ENCODE measurements around the gene ZNF688. TPM values are rescaled to one million over a fixed set of nuclear protein-coding genes. Genes with fewer than 3 reads are reported as not detected.
A peak's percentile ranks its signal among the peaks of the same experiment; 100 is the strongest.
"Not testable (repeated sequence)": the region's sequence is repeated elsewhere in the genome, so short reads cannot be mapped to it uniquely, and the experiment has no call there.

The ZNF688 gene
- total RNA-seq: 3.9 and 6.7 TPM in 2 replicates

DNA sequence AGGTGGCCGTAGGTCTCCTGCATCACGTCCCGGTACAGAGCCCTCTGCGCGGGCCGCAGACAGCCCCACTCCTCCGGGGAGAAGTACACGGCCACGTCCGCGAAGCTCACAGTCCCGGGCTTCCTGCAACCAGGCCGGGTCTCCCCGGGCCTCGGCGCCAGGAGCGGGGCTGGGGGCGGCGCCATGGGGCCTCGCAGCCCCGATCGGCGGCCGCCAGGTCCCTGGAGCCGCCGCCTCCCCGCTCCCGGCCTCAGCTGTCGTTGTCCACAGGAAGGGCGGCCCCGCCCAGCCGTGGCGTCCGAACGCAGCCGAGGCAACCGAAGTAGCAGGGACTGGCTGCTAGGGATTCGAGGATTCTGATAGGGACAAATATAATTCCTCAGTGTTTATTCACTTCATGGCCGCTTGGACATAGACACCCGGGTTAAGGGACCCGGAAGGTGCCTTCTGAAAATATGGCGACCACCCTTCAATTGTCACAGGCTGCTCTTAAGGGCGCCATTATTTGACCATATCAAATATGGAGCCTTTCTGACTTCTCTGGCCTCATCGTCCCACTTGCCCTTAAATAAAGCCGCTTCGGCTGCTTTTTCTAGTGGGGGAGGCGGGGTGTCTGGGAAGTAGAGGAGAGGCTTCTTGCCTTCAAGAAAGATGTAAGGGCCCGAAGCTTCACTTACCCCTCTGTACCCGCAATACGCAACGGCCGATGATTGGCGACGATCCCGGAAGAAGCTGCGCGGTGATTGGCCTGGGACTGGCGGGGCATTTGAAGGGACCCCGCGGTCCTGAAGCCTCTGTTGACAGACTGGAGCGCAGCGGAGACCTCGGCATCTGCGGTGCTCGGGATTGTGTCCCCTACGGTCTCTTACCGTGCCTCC lies at the start of gene ZNF688:
Gene ZNF688 (minus strand): TSS at position 270 of the 878 bp plus-strand sequence. CDS start 85 bp downstream, at position 185.
- DNase-seq (ENCODE audit: low read depth in 2 of 2): peak; percentile 77 to 96

DNA sequence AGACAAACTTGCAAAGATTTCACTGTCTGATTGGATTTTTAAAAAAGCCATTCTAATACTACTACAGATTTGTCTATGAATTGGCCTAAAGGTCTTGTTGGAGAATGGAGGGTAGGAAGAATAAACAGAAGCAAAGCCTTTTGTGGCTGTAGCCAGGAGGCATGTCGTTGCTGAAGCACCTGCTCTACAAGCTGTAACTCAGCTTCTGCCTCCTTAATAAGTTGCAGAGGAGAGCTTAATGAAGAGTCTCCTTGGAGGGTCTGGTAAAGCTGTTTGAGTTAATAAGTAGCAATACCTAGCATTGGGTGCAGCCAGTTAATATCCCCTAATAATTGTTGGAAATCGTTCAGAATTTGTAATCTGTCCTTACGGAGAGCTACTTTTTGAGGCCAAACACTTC lies 48.7 kb upstream of the ZNF688 start:
- DNase-seq (ENCODE audit: low read depth in 2 of 2): no peak

DNA sequence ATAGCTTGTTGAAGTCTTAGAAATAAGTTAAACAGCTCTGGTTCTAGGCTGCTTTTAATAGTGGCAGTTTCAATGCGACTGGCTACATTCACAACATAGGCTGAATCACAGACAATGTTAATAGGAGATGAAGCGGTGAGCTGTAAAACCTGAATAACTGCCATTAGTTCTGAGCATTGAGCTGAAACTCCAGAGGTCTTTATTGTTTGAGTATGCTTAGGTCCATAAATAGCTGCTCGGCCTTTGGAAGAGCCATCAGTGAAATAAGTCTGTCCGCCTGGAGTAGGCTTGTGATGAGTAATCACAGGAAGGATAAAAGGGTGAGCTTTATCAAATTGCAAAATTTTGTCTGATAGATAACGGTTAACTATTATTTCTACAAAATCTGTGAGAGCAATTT lies 48.1 kb upstream of the ZNF688 start:
- no peak for DNase-seq (ENCODE audit: low read depth in 2 of 2)

DNA sequence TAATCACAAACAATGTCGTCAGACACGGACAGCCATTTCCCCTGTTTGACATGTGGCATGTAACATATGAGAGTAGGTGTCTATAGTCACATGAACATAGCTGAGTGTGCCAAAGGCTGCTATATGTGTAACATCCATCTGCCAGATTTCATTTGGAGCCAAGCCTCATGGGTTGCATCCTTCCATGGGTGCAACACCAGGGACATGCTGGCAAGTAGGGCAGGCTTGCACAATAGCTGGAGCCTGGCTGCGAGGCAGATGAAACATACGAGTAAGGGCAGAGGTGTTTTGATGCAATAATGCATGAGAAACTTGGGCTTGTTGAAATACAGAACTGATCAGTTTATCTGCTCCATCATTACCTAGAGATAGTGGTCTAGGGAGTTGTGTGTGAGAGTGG lies 47.7 kb upstream of the ZNF688 start:
- DNase-seq (ENCODE audit: low read depth in 2 of 2): no peak

DNA sequence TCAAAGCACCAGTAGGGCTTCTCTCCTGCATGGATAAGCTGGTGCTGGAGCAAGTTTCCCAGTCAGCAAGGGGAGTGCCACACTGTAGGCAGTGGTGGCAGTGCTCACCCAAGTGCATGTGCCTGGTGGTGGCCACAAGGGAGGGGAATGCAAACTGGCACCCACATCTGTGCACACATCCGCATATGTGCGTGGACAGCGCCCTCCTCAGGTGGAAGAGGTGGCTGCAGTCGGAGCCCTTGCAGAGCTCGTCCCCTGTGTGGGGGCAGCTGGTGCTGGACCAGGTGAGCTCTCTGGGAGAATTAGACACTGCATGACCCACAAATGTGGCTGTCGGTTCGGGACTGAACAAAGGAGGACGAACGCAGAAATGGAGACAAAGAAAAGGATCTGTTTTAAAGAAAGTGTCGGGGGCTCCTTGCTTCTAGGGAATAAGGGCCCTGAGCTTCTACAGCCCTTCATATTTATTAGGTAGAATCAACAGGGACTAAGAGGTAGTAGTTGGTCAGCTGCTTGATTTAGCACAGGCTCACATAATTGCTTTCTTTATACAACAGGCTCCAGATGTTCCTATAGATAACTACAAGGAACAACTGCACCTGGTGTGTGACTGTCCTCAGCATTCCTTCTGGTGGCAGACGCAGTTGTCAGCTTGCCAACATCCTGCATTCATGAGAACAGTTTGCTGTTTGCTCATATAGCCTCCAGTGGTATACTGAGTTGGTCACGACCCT lies 44.0 kb upstream of the ZNF688 start:
- peak in 1 of 2 donors; percentile 58 for DNase-seq (ENCODE audit: low read depth in 2 of 2)

DNA sequence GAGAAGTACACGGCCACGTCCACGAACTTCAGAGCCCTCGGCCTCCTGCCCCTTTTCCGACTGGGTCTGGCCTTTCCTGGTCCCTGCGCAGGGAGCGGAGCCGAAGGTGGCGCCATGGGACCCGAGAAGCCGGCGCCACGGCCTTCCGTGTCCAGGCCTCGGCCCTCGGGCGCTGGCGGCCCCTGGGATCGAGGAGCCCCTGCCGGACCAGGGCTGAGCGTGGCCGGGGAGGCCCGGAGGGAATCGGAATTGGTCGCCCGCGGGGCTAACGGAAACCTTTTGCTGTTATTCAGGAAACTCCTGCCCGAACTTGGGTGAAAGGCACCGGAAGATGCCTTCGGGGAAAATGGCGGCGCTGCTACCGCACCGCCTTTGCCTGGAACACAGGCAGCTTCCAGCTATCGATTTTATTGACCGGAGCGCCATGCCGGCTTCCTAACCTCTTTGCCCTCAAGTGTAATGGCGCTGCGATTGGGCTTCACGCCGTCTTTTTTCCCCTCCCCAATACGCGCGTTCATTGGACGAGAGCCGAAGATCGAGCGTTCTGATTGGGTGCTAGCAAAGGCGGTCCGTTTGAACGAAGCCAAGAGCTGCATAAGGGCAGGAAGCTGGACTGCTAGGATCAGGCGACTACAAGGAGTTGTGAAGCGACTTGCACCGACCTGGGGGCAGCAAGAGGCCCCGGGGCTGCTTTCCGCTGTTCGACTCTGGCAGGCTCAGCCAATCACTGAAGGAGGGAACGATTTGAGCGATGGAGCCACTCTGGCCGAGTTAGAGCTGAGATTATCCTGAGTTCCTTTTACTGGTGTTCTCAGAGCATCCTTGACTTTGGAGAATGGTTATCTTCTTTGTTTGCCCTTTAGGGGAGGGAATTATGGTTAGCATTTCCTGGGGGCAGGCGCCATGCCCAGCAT lies 38.7 kb upstream of the ZNF688 start, which contains the start of gene ZNF689:
Gene ZNF689 (minus strand): TSS at position 464 of the 914 bp plus-strand sequence. CDS start 348 bp downstream, at position 116.
- peak; percentile 95 to 97 for DNase-seq (ENCODE audit: low read depth in 2 of 2)

DNA sequence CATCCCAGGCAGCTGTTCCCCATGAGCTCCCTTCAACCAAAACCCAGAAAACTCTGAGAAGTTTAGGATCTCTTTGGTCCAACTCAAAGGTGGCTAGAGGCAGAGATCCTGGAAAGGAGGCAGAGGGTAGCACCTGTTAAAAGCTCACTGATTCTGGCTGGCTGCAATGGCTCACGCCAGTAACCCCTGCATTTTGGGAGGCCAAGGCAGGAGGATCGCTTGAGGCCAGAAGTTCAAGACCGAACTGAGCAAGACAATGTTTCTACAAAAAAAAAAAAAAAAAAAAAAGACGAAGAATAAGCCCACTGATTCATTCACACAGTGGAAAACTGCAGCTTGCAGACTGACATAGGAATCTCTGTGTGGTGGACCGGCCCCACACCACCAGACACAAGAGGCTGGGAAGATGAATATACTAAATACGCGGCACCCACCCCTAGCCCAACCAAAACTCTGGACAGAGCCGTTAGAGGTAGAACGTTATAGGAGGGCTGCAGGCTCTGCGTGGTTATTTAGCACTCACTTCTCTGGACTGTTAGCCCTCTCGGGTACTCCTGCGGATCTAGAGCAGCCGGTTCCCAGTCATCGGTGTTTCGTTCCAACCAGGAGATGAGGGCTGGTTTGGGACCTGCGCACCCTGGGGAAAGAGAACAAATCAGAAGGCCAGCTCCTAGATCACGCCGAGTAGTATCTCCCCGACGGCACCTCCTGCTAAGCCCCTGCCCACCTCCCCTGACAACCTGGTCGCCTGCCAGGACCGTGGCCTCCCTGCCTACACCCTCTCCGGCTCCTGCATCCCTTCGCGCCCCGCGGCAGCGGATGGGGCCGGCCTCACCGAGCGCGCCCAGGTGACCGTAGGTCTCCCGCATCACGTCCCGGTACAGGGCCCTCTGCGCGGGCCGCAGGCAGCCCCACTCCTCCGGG lies 37.8 kb upstream of the ZNF688 start:
- DNase-seq (ENCODE audit: low read depth in 2 of 2): peak in 1 of 2 donors; percentile 40

DNA sequence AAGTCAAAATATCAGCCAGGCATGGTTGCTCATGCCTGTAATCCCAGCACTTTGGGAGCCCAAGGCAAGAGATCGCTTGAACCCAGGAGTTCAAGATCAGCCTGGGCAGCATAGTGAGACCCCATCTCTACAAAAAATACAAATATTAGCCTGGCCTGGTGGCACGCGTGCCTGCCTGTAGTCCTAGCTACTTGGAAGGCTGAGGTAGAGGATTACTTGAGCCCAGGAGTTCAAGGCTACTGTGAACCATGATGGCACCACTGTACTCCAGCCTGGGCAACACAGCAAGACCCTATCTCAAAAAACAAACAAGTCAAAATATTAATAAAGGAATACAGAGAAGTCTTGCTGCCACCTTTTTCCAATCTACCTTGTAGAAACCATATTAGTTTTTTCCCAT lies 34.5 kb upstream of the ZNF688 start:
- DNase-seq (ENCODE audit: low read depth in 2 of 2): no peak

DNA sequence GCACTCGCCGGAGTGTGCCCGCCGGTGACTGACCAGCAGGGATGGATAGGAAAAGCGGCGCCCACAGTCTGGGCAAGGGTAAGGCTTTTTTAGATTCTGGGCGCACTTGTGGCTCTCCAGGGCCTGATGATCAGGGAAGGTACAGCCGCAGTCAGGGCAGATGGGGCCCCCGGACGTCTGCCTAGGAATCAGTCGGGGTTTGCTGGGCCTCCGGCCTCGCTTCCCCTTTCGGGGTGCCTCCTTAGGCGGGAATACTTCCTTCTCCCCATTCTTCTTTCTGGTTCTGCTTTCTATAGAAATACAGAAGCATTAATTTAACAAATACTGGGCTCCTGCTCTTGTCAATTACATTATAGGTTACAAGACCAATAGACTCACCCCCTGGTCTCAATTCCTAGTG lies 33.6 kb upstream of the ZNF688 start:
- DNase-seq (ENCODE audit: low read depth in 2 of 2): no peak

DNA sequence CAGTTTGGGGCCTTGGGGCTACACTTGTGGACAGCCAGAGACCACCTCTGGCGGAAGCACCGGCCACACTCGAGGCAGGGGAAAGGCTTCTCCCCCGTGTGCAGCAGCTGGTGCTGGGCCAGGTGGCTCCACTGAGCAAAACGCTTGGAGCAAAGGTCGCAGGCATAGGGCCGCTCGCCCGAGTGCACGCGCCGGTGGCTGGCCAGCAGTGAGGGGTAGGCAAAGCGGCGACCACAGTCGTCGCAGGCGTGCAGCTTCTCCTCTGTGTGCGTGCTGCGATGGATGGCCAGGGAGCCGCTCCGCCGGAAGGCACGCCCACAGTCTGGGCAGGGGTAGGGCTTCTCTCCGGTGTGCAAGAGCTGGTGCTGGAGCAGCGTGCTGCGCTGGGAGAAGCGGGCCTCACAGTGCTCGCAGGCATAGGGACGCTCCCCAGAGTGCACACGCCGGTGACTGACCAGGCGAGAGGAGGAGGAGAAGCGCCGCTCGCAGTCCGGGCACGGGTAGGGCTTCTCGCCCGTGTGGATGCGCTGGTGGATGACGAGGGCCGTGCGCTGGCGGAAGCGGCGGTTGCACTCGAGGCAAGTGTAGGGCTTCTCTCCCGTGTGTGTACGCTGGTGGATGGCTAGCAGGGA lies 32.9 kb upstream of the ZNF688 start:
- no peak for DNase-seq (ENCODE audit: low read depth in 2 of 2)

DNA sequence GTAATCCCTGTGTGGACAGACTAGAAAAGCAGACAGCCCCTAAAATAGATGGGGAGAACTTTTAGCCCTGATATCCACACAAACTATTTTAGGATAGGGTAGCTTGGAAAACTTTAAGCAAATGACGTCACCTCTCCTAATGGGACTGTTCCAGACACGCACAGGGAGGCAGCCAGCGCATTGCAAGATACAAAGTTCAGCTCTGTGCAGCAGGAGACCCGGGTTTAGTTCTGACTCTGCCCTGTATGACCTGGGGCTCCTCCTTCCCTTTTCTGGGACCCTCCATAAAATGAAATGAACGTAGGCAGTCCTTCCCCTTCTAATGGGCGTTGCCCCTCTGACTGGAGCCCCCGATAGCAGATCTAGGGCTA lies 32.4 kb upstream of the ZNF688 start:
- no peak for DNase-seq (ENCODE audit: low read depth in 2 of 2)

DNA sequence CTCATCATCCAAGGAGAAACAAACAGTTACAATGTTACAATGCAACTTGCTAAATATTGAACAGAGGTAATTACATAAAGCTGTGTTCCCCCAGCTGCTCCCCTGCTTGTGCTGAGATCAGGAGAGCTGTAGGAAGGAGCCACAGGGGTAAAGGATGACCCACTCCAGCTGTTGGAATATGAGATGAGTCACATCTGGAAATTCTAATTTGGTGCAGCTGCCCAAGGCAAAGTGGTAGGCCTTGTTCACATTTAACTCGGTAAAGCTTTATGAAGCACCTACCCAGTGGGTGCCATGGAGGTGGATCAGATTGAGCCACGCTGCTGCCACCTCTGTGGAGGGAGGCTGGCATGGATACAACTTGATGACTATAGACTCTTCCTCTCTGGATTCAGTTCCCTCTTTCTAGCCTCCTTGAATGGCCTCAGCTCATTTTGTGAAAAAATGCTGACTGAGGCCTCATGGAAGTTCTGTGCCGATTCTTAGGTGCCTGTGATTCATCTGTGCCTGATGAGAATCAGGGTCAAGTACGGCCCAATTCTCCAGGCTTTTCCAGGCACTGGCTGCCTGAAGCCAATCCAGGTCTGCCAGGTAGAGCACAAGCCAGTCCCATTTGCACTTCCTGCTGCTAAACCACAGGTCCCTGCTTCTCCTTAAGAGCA lies 31.2 kb upstream of the ZNF688 start:
- DNase-seq (ENCODE audit: low read depth in 2 of 2): no peak

DNA sequence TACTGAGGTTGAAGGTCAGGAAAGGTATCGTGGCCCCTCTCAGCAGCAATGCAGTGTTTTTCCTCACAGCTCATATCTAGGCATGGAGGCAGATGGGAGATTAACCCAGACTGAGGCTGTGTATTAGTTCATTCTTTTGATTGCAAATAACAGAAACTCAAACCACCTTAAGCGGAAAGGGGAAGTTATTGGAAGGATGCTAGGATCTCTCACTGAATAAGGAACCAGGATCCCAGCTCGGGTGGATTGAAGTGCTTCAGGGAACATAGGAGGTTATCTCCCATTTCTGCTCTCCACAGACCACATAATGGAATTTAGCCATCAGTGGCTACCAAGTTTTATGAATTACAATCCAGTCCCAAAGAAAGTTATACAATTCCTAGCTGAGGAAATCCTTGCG lies 30.5 kb upstream of the ZNF688 start:
- no peak for DNase-seq (ENCODE audit: low read depth in 2 of 2)

DNA sequence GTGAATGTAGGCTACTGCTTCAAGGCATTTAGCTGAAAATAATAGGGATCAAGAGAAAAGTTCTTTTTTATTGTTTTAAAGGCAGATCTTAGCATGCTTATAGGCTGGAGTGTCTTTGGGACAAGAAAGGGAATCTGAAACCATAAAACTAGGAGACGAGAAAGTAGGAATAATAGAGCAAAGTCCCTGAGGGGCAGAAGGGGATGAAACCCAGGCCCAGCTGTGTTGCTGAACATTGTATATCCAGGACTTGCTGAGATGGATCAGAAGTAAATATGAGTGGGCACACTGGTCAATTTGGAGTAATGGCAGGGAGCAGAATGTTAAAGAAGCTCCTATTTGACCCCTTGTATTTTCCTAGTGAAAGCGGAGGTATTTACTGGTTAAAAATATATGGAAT lies 29.4 kb upstream of the ZNF688 start:
- no peak for DNase-seq (ENCODE audit: low read depth in 2 of 2)

DNA sequence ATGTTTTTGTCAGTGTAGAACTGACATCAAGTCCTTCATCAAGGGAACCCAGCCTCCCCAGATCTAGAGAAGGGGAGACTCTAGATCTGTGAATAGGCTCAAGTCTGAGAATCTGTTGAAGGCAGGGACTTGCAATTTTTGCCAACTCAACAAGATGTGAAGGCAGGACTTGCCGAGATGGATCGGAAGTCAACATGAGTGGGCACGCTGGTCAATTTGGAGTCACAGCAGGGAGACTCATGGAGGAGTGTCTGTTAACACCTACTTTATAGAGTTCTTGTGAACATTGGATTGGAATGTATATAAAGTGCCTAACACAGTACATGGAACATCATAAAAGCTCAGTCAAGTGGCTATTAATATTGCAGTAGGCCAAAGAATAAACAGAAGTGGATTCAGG lies 28.7 kb upstream of the ZNF688 start:
- no peak for DNase-seq (ENCODE audit: low read depth in 2 of 2)

DNA sequence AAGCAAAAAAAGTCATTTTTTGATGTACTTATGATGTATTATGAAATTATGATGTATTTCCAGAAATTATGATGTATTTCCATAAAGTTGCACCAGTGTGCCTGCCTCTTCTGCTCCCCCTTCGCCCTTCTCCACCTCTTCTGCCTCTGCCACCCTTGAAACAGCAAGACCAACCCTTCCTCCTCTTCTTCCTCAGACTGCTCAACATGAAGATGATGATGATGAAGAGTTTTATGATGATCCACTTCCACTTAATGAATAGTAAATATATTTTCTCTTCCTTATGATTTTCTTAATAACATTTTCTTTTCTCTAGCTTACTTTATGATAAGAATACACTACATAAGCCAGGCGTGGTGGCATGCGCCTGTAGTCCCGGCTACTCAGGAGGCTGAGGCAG lies 21.4 kb upstream of the ZNF688 start:
- no peak for DNase-seq (ENCODE audit: low read depth in 2 of 2)

DNA sequence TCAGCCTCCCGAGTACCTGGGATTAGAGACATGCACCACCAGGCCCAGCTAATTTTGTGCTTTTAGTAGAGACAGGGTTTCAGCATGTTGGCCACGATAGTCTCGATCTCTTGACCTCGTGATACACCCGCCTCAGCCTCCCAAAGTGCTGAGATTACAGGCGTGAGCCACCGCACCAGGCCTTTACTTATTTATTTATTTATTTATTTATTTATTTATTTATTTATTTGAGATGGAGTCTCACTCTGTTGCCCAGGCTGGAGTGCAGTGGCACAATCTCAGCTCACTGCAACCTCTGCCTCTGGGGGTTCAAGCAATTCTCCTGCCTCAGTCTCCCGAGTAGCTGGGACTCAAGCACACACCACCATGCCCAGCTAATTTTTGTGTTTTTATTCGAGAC lies 19.4 kb upstream of the ZNF688 start:
- DNase-seq (ENCODE audit: low read depth in 2 of 2): not testable (repeated sequence)

DNA sequence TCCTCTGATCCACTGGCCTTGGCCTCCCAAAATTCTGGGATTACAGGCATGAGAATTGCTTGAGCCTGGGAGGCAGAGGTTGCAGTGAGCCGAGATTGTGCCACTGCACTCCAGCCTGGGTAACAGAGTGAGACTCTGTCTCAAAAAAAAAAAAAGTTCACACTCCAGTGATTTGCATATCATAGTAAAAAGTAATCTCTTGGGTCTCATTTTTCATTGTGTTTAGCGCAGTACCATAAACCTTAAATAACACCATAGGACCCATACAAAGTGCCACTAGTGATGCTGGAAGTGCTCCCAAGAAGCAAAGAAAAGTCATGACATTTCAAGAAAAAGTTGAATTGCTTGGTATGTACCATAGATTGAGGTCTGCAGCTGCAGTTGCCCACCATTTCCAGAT lies 18.1 kb upstream of the ZNF688 start:
- DNase-seq (ENCODE audit: low read depth in 2 of 2): not testable (repeated sequence)

DNA sequence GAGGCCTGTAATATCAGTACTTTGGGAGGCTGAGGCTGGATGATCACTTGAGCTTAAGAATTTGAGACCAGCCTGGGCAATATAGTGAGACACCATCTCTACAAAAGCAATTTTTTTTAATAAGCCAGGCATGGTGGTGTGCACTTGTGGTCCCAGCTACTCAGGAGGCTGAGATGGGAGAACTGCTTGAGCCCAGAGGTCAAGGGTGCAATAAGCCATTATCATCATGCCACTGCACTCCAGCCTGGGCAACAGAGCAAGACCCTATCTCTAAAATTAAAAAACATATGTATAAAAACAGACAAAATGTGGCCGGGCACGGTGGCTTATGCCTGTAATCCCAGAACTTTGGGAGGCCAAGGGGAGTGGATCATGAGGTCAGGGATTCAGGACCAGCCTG lies 17.1 kb upstream of the ZNF688 start:
- no peak for DNase-seq (ENCODE audit: low read depth in 2 of 2)
